Natural killer cell (primary cell): ENCODE results near the gene SRRM4. TPM values are rescaled to one million over a fixed set of nuclear protein-coding genes. Genes with fewer than 3 reads are reported as not detected.

Experiments used
- ATAC-seq, 3 donors: fragments of 150-1000 bp in 2 of 3; fragments of 200-7000 bp in 1 of 3; cut with Tn5 transposase; 1 replicate in 1 of 3; 2 replicates in 2 of 3; pipeline ENCODE4 v1.10.0; 2021; ENCODE audit warnings: mild to moderate bottlenecking in 2 of 3, moderate library complexity in 2 of 3
- DNase-seq, 2 donors: peaks; one replicate each; pipeline versions ENCODE4 v3.0.0 to v3.0.0-alpha.2; 2013 to 2021; ENCODE audit warnings: mixed read lengths in 1 of 2
- H3K27ac ChIP-seq: one replicate; pipeline ENCODE4 v1.5.1; 2013; ENCODE audit warnings: mild to moderate bottlenecking, low read length
- H3K27me3 ChIP-seq: one replicate; pipeline ENCODE4 v1.6.1; 2013; ENCODE audit warnings: low read length; ENCODE audit not compliant: control insufficient read depth, insufficient read depth
- H3K36me3 ChIP-seq: one replicate; pipeline ENCODE4 v1.6.1; 2013; ENCODE audit warnings: low read length; ENCODE audit not compliant: control insufficient read depth, insufficient read depth
- H3K4me1 ChIP-seq: one replicate; pipeline ENCODE4 v1.6.1; 2013; ENCODE audit warnings: low read length; ENCODE audit not compliant: control insufficient read depth, insufficient read depth
- H3K4me3 ChIP-seq: one replicate; pipeline ENCODE4 v1.5.1; 2013; ENCODE audit warnings: low read length
- H3K9me3 ChIP-seq: one replicate; pipeline ENCODE4 v1.6.1; 2013; ENCODE audit warnings: low read length; ENCODE audit not compliant: control insufficient read depth, insufficient read depth
- H3K27ac Mint-ChIP-seq, 2 donors: one replicate each; pipeline ENCODE4 v1.8.0; 2022; ENCODE audit warnings: mild to moderate bottlenecking in 2 of 2, mixed read lengths in 2 of 2, moderate library complexity in 1 of 2
- H3K27me3 Mint-ChIP-seq, 2 donors: one replicate each; pipeline ENCODE4 v1.8.0; 2022; ENCODE audit warnings: low read depth in 2 of 2, mixed read lengths in 2 of 2
- H3K36me3 Mint-ChIP-seq: one replicate; pipeline ENCODE4 v1.8.0; 2022; ENCODE audit warnings: mixed read lengths
- H3K4me1 Mint-ChIP-seq, 2 donors: one replicate each; pipeline ENCODE4 v1.8.0; 2022; ENCODE audit warnings: mixed read lengths in 2 of 2
- H3K4me3 Mint-ChIP-seq: one replicate; pipeline ENCODE4 v1.8.0; 2022; ENCODE audit warnings: mild to moderate bottlenecking, moderate library complexity, mixed read lengths
- H3K9me3 Mint-ChIP-seq, 2 donors: one replicate each; pipeline ENCODE4 v1.8.0; 2022; ENCODE audit warnings: mixed read lengths in 2 of 2
- CTCF ChIP-seq: fragments of 200-600 bp; IDR thresholded peaks from one replicate; pipeline ENCODE4 v1.8.0; 2022; ENCODE audit warnings: antibody characterized with exemption
- WGBS: methylation state at CpG from one replicate; pipeline ENCODE4 v1.1.7; 2013; ENCODE audit warnings: missing lambda C conversion rate; ENCODE audit not compliant: insufficient coverage; 5-methylcytosine and 5-hydroxymethylcytosine counted together
- intact Hi-C: fragments of 100-400 bp; cut with micrococcal nuclease; formaldehyde crosslinking; loops from one replicate; pipeline ENCODE4 v1.14.2; 2022
- total RNA-seq, 4 donors: library from RNA; stranded (reverse); fragments of 120-200 nt in 1 of 4; gene quantifications; one replicate each; pipeline versions ENCODE4 v1.2.3 to v1.2.4, GENCODE V29; 2013 to 2022

SRRM4 gene
- total RNA-seq, 3 donors from 2014 or later (not counting 1 experiment from before 2014, with no cell fraction given), result not detected

GRCh38 chr12:119183942-119184695, 202.8 kb downstream of the SRRM4 start:
- no peaks in the 10 kb centered on the region for H3K36me3 Mint-ChIP-seq
- no peak overlapping the region for H3K27ac Mint-ChIP-seq
- no peak overlapping the region for H3K27ac ChIP-seq
- no peak for ATAC-seq
- no peak overlapping the region for H3K4me3 Mint-ChIP-seq
- H3K4me1 Mint-ChIP-seq, result no peaks in the 10 kb centered on the region
- H3K9me3 Mint-ChIP-seq, result no peaks in the 10 kb centered on the region
- peaks cover under 1% of the 10 kb centered on the region for H3K27me3 ChIP-seq
- no peaks in the 10 kb centered on the region for H3K9me3 ChIP-seq
- 92% methylated on average over 7 of the region's 9 CpGs for WGBS
- no peaks in the 10 kb centered on the region for H3K36me3 ChIP-seq
- no peak for DNase-seq
- no peak for TF ChIP-seq CTCF
- intact Hi-C loops, result no loop called here
- H3K4me1 ChIP-seq, result no peaks in the 10 kb centered on the region
- no peak overlapping the region for H3K4me3 ChIP-seq
- H3K27me3 Mint-ChIP-seq, result peaks cover 0 to 4% of the 10 kb centered on the region in 2 donors

- Histone ChIP-seq H3K36me3 (no peaks in the 10 kb centered on the region), H3K27me3 (no peaks in the 10 kb centered on the region), H3K4me1 (no peaks in the 10 kb centered on the region), H3K27ac (no peak overlapping the region), H3K4me3 (no peak overlapping the region), H3K9me3 (no peaks in the 10 kb centered on the region)
- no peak for TF ChIP-seq CTCF
- no peak for ATAC-seq
- 94% methylated on average over 16 of the region's 16 CpGs for WGBS
- no peak overlapping the region for H3K27ac Mint-ChIP-seq
- no peak overlapping the region for H3K4me3 Mint-ChIP-seq
- peaks cover 0 to 4% of the 10 kb centered on the region in 2 donors for H3K27me3 Mint-ChIP-seq
- DNase-seq, result no peak
- no peaks in the 10 kb centered on the region for H3K36me3 Mint-ChIP-seq
- intact Hi-C loops, result no loop called here
- no peaks in the 10 kb centered on the region for H3K9me3 Mint-ChIP-seq
- H3K4me1 Mint-ChIP-seq, result no peaks in the 10 kb centered on the region
Measured at GRCh38 chr12:119195256-119195655, 213.9 kb downstream of the SRRM4 start.

GRCh38 chr12:119198440-119198839, 217.1 kb downstream of the SRRM4 start:
- Mint-ChIP-seq H3K9me3 (no peaks in the 10 kb centered on the region), H3K4me3 (no peak overlapping the region), H3K4me1 (no peaks in the 10 kb centered on the region), H3K27me3 (peaks cover 0 to 4% of the 10 kb centered on the region in 2 donors), H3K27ac (no peak overlapping the region), H3K36me3 (no peaks in the 10 kb centered on the region)
- H3K4me1 ChIP-seq, result no peaks in the 10 kb centered on the region
- no peak overlapping the region for H3K4me3 ChIP-seq
- H3K36me3 ChIP-seq, result no peaks in the 10 kb centered on the region
- H3K27me3 ChIP-seq, result no peaks in the 10 kb centered on the region
- H3K9me3 ChIP-seq, result no peaks in the 10 kb centered on the region
- no peak for TF ChIP-seq CTCF
- 96% methylated on average over 2 of the region's 2 CpGs for WGBS
- DNase-seq (no peak), ATAC-seq (no peak)
- intact Hi-C loops, result no loop called here
- no peak overlapping the region for H3K27ac ChIP-seq

GRCh38 chr12:119200601-119201000, 219.3 kb downstream of the SRRM4 start:
- H3K27ac ChIP-seq, result no peak overlapping the region
- Mint-ChIP-seq H3K27me3 (no peaks in the 10 kb centered on the region), H3K27ac (no peak overlapping the region), H3K36me3 (no peaks in the 10 kb centered on the region), H3K9me3 (no peaks in the 10 kb centered on the region), H3K4me3 (no peak overlapping the region), H3K4me1 (no peaks in the 10 kb centered on the region)
- DNase-seq, result no peak
- 84% methylated on average over 4 of the region's 4 CpGs for WGBS
- H3K9me3 ChIP-seq, result no peaks in the 10 kb centered on the region
- H3K4me3 ChIP-seq, result no peak overlapping the region
- no peaks in the 10 kb centered on the region for H3K27me3 ChIP-seq
- no peak for ATAC-seq
- H3K36me3 ChIP-seq, result no peaks in the 10 kb centered on the region
- H3K4me1 ChIP-seq, result no peaks in the 10 kb centered on the region
- no peak for TF ChIP-seq CTCF
- intact Hi-C loops, result no loop called here
